CD4-positive, alpha-beta T cell (primary cell): ENCODE data around the gene YY1AP1. TPM values are rescaled to one million over a fixed set of nuclear protein-coding genes. Genes with fewer than 3 reads are reported as not detected.
A peak's percentile ranks its signal among the peaks of the same experiment; 100 is the strongest.
"Not testable (repeated sequence)": the region's sequence is repeated elsewhere in the genome, so short reads cannot be mapped to it uniquely, and the experiment has no call there.

Source experiments
- ATAC-seq: fragments of 200-7000 bp; cut with Tn5 transposase; one replicate; pipeline ENCODE4 v1.10.0; 2022; ENCODE audit warnings: mild to moderate bottlenecking; ENCODE audit not compliant: poor library complexity
- CTCF ChIA-PET: fragments of 350-600 bp; sonication (Branson Sonifier 250); formaldehyde crosslinking; loops from one replicate; lab custom pipeline; 2021; ENCODE audit warnings: antibody characterized with exemption, inconsistent platforms; lab: Charles Lee
- POLR2A ChIA-PET: fragments of 350-600 bp; sonication (Branson Sonifier 250); formaldehyde crosslinking; loops from one replicate; lab custom pipeline; 2021; ENCODE audit warnings: antibody characterized with exemption, inconsistent platforms; lab: Charles Lee
- DNase-seq, 14 experiments: peaks; one replicate each; pipeline ENCODE4 v3.0.0-alpha.2; 2013 to 2020; ENCODE audit warnings: mixed read lengths in 2 of 14
- H3K27ac ChIP-seq, 2 donors: one replicate each; pipeline versions ENCODE4 v1.5.1 to v1.7.0; 2013; ENCODE audit warnings: low read length in 2 of 2, low read depth in 1 of 2, mild to moderate bottlenecking in 1 of 2
- H3K27me3 ChIP-seq, 2 experiments: 1 replicate in 1 of 2; 2 replicates in 1 of 2; pipeline versions ENCODE4 v1.6.1 to v1.7.0; 2013; ENCODE audit warnings: low read length in 2 of 2, control low read depth in 1 of 2, mild to moderate bottlenecking in 1 of 2, moderate library complexity in 1 of 2; ENCODE audit not compliant: insufficient read depth in 2 of 2, control insufficient read depth in 1 of 2
- H3K36me3 ChIP-seq: one replicate; pipeline ENCODE4 v1.6.1; 2013; ENCODE audit warnings: low read length, control low read depth; ENCODE audit not compliant: insufficient read depth
- H3K4me1 ChIP-seq: one replicate; pipeline ENCODE4 v1.6.1; 2013; ENCODE audit warnings: low read length, control low read depth; ENCODE audit not compliant: insufficient read depth
- H3K4me3 ChIP-seq: one replicate; pipeline ENCODE4 v1.5.1; 2013; ENCODE audit warnings: mild to moderate bottlenecking, low read length, moderate library complexity
- H3K9me3 ChIP-seq, 2 experiments: 1 replicate in 1 of 2; 2 replicates in 1 of 2; pipeline versions ENCODE4 v1.6.1 to v1.7.0; 2013; ENCODE audit warnings: low read length in 2 of 2, mild to moderate bottlenecking in 2 of 2, control low read depth in 1 of 2, moderate library complexity in 1 of 2; ENCODE audit not compliant: control insufficient read depth in 1 of 2, insufficient read depth in 1 of 2
- H3K27ac Mint-ChIP-seq: one replicate; pipeline ENCODE4 v1.8.0; 2020; ENCODE audit warnings: mixed read lengths
- H3K27me3 Mint-ChIP-seq: one replicate; pipeline ENCODE4 v1.8.0; 2021; ENCODE audit warnings: mixed read lengths
- H3K36me3 Mint-ChIP-seq: one replicate; pipeline ENCODE4 v1.8.0; 2021; ENCODE audit warnings: low read depth, mixed read lengths
- H3K4me1 Mint-ChIP-seq: one replicate; pipeline ENCODE4 v1.8.0; 2021; ENCODE audit warnings: low read depth, mixed read lengths
- H3K4me3 Mint-ChIP-seq: one replicate; pipeline ENCODE4 v1.8.0; 2020; ENCODE audit warnings: mild to moderate bottlenecking, mixed read lengths
- H3K9me3 Mint-ChIP-seq: one replicate; pipeline ENCODE4 v1.8.0; 2020; ENCODE audit warnings: mixed read lengths
- intact Hi-C, 2 experiments: fragments of 100-400 bp; cut with DNase I in 1 of 2; cut with micrococcal nuclease in 1 of 2; formaldehyde crosslinking; loops; one replicate each; pipeline versions ENCODE4 v1.15.1 to v1.9.0; 2023 to 2025; cut with DNase I, micrococcal nuclease
- total RNA-seq, 174 experiments: library from RNA in 2 of 174; stranded (reverse) in 2 of 174; gene quantifications; one replicate each; pipeline ENCODE4 v1.2.3 and lab custom pipeline; 2021 to 2026
- TF ChIP-seq, protein P1 (sequence below): fragments of 200-600 bp; IDR thresholded peaks from one replicate; pipeline ENCODE4 v1.8.0; 2022; ENCODE audit warnings: antibody characterized with exemption, mild to moderate bottlenecking

Gene YY1AP1
- total RNA-seq, 2 experiments from 2014 or later: 71.1 to 81.2 TPM

DNA sequence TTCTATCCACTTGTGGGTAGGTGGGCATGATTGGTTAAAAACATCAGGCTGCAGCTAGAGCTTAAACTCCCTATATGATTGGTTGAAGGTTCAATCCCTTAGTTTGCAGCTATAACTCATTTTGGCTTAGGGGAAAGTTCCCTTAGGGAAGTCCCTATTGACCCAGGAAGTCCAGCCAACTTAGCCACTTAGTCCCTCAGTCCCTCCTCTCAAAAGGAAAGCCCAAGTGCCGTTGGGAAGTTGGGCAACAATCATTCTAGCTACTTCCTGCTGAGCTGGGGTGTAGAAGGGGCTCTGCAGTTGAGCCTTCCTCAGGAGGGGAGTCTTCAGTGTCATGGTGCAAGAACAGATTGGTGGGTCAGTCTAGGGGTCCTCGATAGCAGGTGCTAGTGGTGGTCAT, 66.4 kb downstream of the YY1AP1 start:
- ATAC-seq: no peak
- H3K36me3 Mint-ChIP-seq: peaks cover 4% of the 10 kb centered on the region
- no peak overlapping the region for H3K27ac ChIP-seq
- H3K27me3 Mint-ChIP-seq: no peaks in the 10 kb centered on the region
- no peaks in the 10 kb centered on the region for H3K36me3 ChIP-seq
- CTCF ChIA-PET: interaction anchor here (1.0 kb wide), 1 partner anchor 571 kb away, joined by 3 read pairs; the partner anchor contains the start of gene ADAM15
- no peaks in the 10 kb centered on the region for H3K9me3 Mint-ChIP-seq
- TF ChIP-seq, protein P1, sequence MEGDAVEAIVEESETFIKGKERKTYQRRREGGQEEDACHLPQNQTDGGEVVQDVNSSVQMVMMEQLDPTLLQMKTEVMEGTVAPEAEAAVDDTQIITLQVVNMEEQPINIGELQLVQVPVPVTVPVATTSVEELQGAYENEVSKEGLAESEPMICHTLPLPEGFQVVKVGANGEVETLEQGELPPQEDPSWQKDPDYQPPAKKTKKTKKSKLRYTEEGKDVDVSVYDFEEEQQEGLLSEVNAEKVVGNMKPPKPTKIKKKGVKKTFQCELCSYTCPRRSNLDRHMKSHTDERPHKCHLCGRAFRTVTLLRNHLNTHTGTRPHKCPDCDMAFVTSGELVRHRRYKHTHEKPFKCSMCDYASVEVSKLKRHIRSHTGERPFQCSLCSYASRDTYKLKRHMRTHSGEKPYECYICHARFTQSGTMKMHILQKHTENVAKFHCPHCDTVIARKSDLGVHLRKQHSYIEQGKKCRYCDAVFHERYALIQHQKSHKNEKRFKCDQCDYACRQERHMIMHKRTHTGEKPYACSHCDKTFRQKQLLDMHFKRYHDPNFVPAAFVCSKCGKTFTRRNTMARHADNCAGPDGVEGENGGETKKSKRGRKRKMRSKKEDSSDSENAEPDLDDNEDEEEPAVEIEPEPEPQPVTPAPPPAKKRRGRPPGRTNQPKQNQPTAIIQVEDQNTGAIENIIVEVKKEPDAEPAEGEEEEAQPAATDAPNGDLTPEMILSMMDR: no peak
- no peak overlapping the region for H3K4me3 ChIP-seq
- H3K27ac Mint-ChIP-seq: no peak overlapping the region
- POLR2A ChIA-PET: no interaction called here
- H3K4me1 Mint-ChIP-seq: no peaks in the 10 kb centered on the region
- H3K27me3 ChIP-seq: no peaks in the 10 kb centered on the region
- DNase-seq: no peak
- no peak overlapping the region for H3K4me3 Mint-ChIP-seq
- no peaks in the 10 kb centered on the region for H3K4me1 ChIP-seq
- intact Hi-C loops: no loop called here
- no peaks in the 10 kb centered on the region for H3K9me3 ChIP-seq

DNA sequence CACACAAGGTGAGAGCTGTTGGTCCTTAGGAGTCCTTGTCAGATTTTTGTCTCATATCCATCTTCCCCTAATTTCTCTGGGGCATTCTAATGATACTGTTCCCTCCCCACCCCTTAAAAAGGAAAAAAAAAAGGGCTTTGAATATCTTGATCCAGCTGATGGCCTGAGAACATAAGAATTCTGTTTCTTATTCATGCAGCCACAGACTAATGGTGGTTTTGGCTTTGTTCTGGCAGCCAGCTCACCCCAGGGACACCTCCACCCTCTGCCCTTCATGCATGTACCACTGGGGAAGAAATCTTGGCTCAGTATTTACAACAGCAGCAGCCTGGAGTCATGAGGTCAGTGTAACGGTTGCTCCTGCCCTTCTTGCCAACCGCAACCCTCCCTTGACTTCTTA, 75.3 kb downstream of the YY1AP1 start:
- H3K27ac ChIP-seq, H3K4me1 Mint-ChIP-seq, H3K27me3 ChIP-seq, H3K4me3 ChIP-seq, CTCF ChIA-PET, H3K27me3 Mint-ChIP-seq, H3K27ac Mint-ChIP-seq, intact Hi-C loops, DNase-seq, H3K9me3 ChIP-seq, H3K9me3 Mint-ChIP-seq, H3K4me1 ChIP-seq, ATAC-seq, POLR2A ChIA-PET, H3K36me3 ChIP-seq: not testable (repeated sequence)
- Mint-ChIP-seq H3K36me3 (peaks cover 24% of the 10 kb centered on the region), H3K4me3 (peak overlapping the region; percentile 66)

DNA sequence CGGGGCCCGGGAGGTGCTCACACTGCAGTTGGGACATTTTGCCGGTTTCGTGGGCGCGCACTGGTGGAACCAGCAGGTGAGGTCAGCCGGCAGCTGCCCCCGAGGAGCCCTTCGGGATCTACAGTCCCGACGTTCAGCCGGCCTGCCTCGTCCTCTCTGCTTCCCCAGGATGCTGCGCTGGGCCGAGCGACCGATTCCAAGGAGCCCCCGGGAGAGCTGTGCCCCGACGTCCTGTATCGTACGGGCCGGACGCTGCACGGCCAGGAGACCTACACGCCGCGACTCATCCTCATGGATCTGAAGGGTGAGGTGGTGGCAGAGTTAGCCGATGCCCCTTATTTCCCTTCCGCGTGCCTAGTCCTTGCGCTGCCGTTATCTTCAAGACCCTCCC, 78.3 kb downstream of the YY1AP1 start:
- CTCF ChIA-PET: not testable (repeated sequence)
- POLR2A ChIA-PET: interaction anchor here (0.9 to 1.2 kb wide), 3 partner anchors 11 to 371 kb away, joined by 3 to 4 read pairs (median 3); no protein-coding TSS in a partner anchor

DNA sequence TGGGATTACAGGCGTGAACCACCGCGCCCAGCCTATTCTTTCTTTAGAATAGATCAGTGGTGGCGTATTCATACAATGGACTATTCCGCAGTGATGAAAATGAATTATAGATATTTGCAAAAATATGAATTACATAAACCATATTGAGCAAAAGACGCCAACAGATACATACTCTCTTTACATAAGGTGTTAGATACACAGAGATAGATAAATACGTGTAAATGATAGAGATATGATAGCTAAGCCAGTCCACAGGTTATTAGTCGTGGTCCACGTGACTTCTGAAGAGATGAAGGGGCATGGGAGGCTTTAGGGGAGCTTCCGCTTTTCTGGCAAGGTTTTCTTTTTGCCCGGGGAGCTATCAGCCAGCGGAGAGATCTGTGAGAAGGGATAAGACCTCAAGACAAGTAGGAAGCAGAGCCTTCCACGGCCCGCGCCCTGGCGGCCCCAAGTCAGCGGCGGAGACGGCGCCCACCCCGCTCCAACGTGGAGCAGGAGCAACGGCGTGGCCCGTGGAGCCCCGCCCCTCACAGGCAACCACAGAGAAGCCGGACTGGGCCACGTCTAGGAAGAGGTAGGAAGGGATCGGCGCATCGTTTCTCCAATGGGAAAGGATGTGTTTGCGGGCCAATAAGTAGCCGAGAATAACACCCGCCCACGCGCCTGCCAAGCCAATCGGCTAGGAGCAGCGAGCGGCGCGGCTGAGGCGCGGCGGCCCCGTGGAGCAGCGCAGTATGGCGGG, 78.9 kb downstream of the YY1AP1 start, which contains the start of gene MSTO1:
Gene MSTO1 (plus strand): TSS at position 704 of the 742 bp plus-strand sequence. CDS start 31 bp downstream, at position 735.
- DNase-seq (peak; percentile 81 to 97 (median 88)), ATAC-seq (peak; percentile 97)
- Mint-ChIP-seq H3K4me3 (peak within 1 kb of the TSS; percentile 94), H3K27me3 (no peaks in the 10 kb centered on the region), H3K36me3 (peaks cover 23% of the 10 kb centered on the region), H3K9me3 (no peaks in the 10 kb centered on the region), H3K27ac (peak within 1 kb of the TSS; percentile 79), H3K4me1 (no peaks in the 10 kb centered on the region)
- POLR2A ChIA-PET: interaction anchor here (0.7 to 1.7 kb wide), 5 partner anchors 11 to 371 kb away, joined by 3 to 4 read pairs (median 3); partner anchors contain the start of gene SYT11
- no peaks in the 10 kb centered on the region for H3K27me3 ChIP-seq
- peaks cover 6% of the 10 kb centered on the region for H3K4me1 ChIP-seq
- TF ChIP-seq, protein P1: no peak
- H3K9me3 ChIP-seq: no peaks in the 10 kb centered on the region
- intact Hi-C loops: loop anchor here in 1 of 2 experiments (5.0 kb wide), 1 partner anchor 47 kb away; the partner anchor contains the start of gene ASH1L
- H3K27ac ChIP-seq: peak within 1 kb of the TSS; percentile 61 to 69
- CTCF ChIA-PET: no interaction called here
- H3K36me3 ChIP-seq: peaks cover 3% of the 10 kb centered on the region
- peak within 1 kb of the TSS; percentile 76 for H3K4me3 ChIP-seq

More for the DNA sequence above, 78.3 kb downstream of the YY1AP1 start:
- H3K36me3 Mint-ChIP-seq: peaks cover 24% of the 10 kb centered on the region
- H3K27me3 Mint-ChIP-seq, H3K4me1 ChIP-seq, intact Hi-C loops, H3K27ac ChIP-seq, DNase-seq, H3K4me1 Mint-ChIP-seq, H3K9me3 ChIP-seq, H3K36me3 ChIP-seq, H3K27me3 ChIP-seq, H3K9me3 Mint-ChIP-seq: not testable (repeated sequence)
- H3K4me3 Mint-ChIP-seq: peak overlapping the region; percentile 94
- peak overlapping the region; percentile 79 for H3K27ac Mint-ChIP-seq
- peak; percentile 16 for ATAC-seq
- peak overlapping the region; percentile 43 for H3K4me3 ChIP-seq
